Hepatocyte (in vitro differentiated cells): Measurements from ENCODE around the gene MAMSTR.

Experiments
- CTCF ChIP-seq: fragments of 200-600 bp; sonication (generic); IDR thresholded peaks from 2 replicates; pipeline ENCODE4 v1.5.1; 2016; ENCODE audit warnings: antibody characterized with exemption, mild to moderate bottlenecking; ENCODE audit not compliant: poor library complexity
- EZH2 ChIP-seq: fragments of 200-600 bp; sonication (generic); IDR thresholded peaks from 2 replicates; pipeline ENCODE4 v1.6.1; 2016; ENCODE audit warnings: antibody characterized with exemption, mild to moderate bottlenecking, borderline replicate concordance

GRCh38 chr19:48755084-48755641 lies 35.6 kb upstream of the MAMSTR start, which contains the start of gene FGF21:
- TF ChIP-seq CTCF, result no peak
- no peak for TF ChIP-seq EZH2
